Right lobe of liver (tissue), 4 donors: ENCODE measurements around the gene ALOX5.

Experiments
- CTCF ChIP-seq, 4 donors: fragments of 200-600 bp in 3 of 4; fragments of 450-650 bp in 1 of 4; IDR thresholded peaks; one replicate each; pipeline versions ENCODE4 v1.5.1 to v1.8.0; 2016 to 2022; ENCODE audit warnings: antibody characterized with exemption in 4 of 4, mild to moderate bottlenecking in 2 of 4
- POLR2A ChIP-seq: fragments of 450-650 bp; IDR thresholded peaks from one replicate; pipeline ENCODE4 v1.6.1; 2017; ENCODE audit warnings: antibody characterized with exemption, mild to moderate bottlenecking
- donor health status: DM: no; HTN: no; CAD: no.
- donor health status: DM: no; HTN: no; CAD: no.
- donor health status: DM: no; HTN: yes; CAD: no.

DNA sequence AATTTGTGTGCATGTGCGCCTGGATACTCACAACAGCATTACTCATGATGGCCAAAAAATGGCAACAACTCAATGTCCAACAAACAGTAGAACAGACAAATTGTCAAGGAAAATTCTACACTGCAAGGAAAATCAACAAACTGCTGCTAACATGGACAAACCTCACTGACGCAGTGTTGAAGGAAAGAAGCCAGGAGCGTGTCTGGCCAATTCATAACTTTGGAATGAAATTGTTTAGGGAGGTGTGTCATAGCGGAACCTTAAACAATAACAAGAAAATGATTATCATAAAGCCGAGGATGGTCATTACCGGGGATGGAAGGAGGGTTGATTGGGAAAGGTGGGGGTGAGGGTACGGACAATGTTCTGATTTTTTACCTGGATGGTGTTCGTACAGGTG, 29.1 kb downstream of the ALOX5 start:
- TF ChIP-seq POLR2A = no peak
- no peak for TF ChIP-seq CTCF (IDR thresholded peaks at IDR 0.05)
